HG02678 (cell line): Measurements from ENCODE around the gene WIZ.
"Not testable (repeated sequence)": the region's sequence is repeated elsewhere in the genome, so short reads cannot be mapped to it uniquely, and the experiment has no call there.

ENCODE experiments used
- ATAC-seq: cut with Tn5 transposase; IDR thresholded peaks from one replicate; pipeline ENCODE4 v1.9.1; 2021; ENCODE audit warnings: mild to moderate bottlenecking, moderate library complexity; ENCODE audit not compliant: unreplicated experiment

WIZ gene

DNA sequence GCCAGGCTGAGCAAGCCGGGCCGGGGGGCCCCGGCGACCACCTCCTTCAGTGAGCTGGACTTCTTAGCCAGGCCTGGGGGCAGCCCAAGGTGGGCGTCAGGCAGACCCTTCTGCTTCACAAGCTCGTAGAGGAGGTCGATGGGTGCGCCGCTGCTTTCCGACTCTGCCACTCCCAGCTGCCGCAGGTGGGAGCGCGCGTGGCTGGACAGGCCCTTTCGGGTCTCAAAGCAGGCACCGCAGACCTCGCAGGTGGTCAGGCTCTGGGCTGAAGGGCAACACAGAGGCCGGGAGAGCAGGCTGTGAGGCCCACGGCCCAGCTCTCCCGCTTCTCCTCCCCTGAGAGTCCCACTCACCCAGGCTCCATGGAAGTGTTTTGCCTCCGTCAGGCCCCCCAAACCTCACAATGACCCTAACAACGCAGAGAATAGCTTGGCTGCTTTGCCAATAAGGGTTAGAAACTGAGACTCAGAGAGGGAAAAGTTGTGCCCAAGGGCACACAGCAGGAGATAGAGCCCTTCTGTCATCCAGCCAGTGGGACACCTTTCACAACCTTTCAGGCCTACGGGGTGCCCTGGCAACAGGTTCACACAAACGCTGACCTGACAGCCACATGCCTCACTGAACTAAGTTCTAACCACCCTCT lies 19.8 kb downstream of the WIZ start:
- ATAC-seq, result no peak

DNA sequence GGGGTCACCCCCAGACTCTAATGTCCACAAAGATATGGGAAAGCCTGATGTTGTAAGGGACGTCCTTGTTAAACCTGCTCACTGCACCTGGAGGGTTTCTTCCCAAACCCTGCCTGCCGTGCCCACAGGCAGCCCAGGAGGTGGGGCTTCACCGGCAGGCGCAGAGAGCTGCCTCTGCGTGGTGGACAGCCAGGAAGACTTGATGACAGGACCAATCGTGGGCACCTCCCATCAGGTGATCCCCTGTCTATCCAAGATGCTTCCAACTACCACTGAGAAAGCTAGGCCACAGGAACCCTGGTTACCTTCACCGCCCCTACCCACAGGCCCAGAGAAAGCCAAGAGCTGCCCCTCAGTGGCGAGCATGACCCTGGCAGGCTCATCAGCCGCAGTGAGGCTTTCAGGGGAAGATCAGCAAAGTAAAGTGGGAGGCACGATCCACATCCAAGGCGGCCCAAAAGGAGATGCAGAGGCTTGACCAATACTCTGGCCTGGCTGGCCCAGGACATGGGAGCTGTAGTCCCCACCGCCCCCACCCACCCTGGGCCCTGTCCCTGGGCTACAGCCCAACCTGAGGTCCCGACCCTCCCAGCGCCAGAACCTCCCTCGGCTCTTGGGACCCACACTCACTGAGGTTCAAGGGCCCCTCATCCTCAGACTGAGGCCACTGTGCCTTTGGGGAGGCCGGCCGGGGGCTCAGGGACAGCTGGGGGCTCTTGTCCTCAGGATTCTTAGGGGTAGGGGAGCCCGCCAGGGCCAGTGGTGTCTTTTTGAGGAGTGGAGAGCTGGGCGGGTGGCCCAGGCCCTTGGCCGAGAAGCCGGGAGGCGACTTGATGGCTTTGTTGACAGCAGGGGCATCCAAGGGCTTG lies 20.6 kb downstream of the WIZ start:
- no peak for ATAC-seq

DNA sequence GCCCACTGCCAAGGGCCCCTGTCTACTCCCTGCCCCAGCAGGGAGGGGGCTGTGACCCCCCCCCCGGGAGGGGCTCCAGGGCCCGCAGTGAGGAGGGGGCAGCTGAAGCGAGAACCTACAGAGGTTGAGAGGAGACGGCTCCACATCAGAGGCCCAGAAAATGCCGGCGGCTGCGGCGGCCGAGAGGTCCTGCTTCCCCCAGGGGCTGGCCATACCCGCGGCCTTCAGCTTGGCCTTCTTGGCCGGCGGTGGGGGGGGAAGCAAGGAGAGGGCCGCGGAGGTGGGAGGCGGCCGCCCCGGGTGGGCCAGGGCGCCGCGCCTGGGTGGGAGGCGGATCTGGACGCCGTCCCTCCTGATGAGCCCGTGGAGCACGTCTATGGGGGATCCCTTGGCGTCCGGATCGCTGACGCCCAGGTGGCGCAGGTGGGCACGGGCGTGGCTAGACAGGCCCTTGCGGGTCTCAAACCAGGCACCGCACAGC lies 21.7 kb downstream of the WIZ start:
- ATAC-seq, result no peak

DNA sequence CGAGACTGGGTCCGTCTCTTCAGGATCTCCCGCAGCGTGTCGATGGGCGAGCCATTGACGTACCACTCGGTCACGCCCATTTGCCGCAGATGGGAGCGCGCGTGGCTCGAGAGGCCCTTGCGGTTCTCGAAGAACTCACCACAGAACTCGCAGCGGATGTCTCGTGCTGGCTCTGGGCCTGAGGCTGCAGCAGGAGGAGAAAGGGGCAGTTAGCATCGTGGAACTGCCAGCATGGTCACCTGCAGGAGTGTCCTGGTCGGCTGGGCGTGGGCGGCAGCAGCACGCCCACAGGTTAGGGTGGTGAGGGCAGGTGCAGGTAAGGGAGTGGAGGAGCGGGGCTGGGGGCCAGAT lies 22.4 kb downstream of the WIZ start:
- no peak for ATAC-seq

DNA sequence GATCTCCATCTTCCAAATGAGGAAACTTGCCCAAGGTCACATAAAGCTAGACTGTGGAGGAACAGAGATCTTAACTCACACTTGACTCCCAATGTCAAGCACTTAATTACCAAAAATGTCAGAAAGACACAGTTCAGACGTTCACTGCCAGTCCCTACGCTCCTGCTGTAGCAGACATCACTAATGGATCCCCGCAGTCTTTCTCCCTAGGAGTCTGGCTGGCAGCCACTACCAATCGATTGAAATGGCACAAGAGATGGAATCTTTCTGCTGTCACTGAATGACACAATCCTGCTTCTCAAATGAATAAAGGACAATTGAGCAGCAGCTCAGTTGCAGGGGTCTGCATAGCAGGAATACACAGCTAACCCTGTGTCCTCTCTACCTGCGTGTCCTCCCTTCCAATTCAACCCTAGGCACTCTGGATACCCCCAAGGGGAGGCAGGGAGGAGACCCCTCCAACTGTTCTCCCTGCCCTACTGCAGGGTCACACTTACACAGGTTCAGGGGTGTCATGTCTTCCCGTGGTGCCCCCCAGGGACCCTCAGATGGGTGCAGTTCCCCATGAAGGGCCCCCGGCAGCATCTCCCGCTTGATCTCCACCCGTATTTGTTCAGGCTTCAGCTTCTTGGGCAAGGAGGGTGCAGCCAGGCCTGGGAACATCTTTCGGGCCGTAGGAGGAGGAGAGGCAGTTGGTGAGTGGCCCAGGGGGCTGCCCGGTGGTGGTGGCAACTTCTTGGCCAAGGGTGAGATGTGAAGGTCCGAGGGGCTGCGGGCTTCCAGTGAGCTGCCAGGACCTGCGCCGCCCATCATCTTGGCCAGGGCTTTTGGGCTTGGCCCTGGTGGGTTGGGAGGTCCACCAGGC lies 23.0 kb downstream of the WIZ start:
- no peak for ATAC-seq

DNA sequence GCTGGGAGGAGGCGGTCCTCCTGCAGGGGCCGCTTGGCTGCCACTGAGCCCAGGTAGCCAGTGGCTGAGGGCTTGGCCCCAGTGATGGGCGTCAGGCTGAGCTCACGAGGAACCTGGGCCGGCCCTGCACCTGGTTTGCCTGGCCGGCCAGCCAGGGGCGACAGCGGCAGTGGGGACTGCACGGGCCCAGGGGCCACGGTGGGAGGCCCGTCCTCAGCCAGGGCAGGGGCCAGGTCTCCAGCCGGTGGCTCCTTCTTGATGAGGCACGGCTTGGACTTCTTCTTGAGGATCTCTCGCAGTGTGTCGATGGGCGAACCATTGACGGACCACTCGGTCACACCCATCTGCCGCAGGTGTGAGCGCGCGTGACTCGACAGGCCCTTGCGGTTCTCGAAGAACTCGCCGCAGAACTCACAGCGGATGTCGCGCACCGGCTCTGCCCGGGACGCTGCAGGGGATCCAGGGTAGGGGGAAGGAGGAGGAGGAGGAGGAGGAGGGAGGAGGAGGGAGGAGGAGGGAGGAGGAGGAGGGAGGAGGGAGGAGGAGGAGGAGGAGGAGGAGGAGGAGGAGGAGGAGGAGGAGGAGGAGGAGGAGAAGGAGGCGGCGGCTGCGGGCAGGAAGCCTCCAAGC lies 24.3 kb downstream of the WIZ start:
- ATAC-seq, result no peak

DNA sequence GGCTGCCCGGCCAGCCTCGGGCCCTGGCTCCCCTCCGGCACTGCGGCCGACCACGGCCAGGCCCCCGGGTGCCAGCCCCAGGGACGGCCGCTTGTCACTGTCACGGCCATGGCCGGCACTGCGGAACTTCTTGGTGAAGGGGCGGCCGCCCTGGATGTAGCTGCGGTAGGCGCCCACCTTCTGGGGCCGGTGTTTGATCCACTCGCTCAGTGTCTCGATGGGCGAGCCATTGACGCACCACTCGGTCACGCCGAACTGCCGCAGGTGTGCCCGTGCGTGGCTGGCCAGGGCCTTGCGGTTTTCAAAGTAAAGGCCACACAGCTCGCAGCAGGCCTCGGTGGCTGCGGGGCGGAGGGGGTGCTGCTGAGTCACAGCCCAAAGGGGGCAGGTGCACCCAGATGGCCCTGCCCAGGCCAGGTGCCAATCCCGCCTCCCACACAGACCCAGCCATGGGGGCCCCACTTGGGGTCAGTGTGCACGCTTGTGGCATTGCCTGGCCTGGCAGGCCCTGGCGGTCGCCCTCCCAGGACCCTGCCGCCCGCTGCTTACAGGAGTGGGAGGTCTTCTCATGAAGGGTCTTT lies 25.0 kb downstream of the WIZ start:
- no peak for ATAC-seq

DNA sequence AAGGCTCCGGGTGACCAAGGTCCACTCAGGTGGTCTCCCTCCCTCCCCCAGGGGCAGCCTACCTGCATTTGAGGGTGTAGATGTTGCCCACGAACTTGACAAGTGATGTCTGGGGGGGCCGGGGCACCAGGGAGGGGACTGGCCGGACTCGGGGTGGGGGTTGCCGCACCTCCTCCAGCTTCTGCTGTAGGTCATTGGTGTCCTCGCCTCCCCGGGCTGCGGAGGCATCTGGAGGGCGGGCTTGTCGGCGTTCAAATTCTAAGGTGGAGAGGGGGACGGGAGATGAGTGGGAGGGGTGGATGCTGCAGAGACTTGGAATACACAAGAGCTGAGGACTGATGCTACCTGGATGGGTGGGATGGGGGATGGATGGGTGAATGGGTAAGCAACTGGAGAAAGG lies 25.6 kb downstream of the WIZ start:
- ATAC-seq, result no peak

DNA sequence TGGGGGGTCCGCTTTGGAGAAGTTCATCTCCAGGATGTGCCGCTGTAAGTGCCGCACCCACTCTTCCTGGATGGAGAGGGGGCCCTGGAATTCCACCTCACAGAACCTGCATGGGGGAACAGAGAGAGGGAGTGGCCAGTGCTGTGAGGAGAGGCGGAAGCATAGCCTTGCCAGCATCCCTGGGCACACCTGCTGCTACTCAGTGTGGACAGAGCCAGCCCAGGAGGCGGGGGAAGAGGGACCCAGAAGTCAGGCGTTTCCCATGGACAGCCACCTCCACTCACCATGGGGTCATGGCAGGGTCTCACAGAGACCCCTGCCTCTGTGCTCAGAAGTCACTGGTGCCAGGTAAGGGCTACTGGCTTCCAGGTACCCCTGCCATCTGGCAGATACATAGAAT lies 26.6 kb downstream of the WIZ start:
- no peak for ATAC-seq

DNA sequence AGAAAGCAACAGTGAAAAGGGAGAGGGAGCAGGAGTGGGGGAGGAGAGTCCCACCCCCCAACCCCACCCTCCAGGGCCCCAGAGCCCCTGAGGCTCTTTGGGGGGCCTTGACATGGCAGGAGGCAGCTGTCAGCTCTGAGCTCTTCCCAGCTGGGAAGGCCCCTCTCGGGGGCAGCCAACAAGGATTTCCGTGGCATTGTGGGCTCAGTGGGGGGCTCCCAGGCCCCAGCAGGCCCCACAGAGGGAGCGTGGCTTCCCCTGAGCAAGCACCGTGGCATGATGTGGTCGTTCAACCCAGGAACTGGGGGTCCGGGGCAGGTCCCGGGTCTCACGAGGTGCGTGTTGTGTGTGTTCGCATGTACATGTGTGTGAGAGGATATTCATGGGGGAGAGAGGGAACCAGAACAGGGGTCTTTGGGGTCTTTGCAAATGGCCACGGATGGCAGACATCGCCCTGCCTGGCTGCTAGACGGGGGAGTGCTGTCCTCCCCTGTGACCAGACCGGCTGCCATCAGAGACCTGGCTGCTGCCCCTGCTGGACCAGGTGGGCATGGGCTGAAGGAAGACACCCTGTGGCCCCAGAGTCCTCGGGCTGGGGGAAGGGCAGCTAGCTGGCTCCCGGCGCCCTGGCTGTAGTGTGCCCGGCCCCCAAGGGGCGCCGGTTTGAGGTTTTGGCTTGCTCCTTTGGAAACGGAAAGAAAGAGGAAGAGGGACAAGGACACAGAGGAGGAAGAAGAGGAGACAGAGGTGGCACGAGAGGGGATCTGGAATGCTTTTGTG lies 27.3 kb downstream of the WIZ start:
- no peak for ATAC-seq

DNA sequence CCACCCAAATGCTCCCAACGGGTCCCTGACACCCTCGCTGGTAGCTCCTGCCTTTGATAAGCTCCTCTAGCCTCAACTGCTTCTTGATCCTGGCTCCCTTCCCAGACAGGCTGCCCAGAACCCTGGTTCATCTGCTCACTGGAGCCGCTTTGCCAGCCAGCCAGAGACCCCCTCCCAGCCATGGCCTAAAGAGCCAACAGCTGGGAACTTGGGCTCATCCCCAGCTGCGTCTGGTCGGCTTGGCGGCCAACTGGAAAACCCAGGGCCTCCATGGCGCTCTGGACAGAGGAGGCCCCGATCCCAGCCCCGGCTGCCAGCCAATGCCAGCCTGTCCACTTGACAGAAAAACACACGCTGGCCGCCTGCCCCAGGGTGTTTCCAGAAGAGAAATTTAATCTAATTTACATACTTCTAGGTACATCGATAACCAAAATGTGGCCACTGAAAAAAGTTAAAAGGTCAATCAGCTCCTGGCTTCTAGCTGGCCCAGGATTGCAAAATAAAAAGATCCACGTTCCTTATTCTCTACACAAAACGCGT lies 28.0 kb downstream of the WIZ start:
- no peak for ATAC-seq

DNA sequence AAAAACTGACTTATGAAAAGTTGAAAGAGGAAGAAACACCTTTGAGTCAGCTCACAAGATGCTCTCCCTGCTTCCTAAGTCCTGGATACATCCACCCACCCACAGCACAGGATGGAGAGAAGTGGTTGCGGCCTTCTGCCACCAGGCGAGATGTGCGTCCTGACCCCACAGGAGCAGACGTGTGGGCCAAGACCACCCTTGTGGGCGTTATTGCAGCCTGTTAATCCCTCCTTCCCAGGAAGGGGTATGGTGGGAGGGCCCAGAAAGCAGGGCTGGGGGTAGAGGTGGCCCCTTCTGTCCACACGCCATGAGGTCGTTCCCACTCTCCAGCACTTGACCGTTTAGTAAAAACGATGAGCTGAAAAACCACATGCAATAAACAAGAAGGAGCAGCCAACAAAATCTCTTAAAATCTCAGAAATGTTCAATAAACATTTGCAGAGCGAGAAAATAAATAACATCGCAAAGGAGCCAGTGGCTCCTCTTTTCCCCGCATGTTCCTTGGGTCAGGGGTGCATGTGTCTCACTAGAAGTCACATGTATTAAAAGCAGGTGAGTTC lies 28.5 kb downstream of the WIZ start:
- ATAC-seq, result no peak

DNA sequence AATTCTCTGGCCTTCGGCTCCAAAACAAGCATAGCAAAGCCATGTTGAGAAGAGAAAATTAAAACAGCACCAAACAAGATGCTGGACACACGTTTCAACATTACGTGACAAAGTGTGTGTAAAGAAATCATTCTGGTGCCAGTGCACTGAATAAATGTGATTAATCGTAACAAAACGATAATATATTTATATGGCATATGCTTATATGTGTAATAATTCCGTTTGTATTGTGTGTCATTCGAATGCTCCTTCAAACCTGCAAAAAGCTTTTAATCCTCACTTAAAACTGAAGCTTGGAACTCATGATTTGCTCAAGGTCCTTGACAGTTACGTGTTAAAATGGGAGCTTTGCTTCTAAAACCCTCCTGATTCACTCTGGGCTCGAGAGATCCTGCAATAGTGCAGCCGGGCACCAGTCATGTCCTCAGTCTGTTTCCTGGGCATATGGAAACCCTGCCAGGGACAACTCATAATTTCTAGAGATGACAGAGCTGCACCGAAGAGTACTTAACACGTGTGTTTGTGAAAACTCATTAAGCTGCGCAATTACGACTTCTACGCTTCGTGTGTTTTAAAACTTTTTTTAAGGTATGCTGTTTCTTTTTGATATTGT lies 30.2 kb downstream of the WIZ start:
- no peak for ATAC-seq

DNA sequence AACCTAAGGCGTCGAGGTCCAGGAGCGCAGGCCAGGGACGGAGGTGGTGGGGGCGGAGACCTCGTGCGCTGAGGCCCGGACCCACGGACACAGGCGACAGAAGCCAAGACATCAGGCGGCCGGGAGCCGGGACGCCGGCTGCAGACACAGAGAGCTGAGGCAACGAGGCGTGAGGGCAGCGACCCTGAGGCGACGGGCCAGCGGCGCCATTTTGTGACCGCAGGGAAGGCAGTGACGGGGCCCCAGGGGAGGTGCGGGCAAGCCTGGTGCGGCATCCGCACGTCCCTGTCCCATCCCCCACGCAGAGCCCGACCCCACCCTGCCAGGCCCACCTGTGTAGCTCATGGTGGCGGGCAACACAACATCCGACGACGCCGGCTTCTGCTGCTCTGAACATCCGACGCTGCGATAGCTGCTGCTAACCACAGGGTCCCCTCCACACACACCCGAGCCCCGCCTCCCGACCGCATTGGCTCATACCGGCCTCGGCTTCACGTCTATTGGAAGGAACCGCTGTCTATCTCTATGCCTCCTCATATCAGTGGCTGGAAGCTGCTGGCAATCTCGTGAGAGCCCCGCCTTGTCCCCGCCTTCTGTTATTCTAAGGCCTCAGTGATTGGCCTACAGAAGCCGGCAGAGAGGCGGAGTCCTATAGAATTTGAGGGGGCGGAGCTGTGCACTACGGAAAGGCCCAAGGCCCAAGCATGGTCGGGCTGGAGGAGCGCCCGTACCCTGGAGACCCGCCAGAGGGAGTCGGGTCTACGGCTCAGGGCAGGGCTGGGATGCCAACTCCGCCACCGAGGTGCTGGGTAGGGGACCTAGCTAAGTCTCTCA lies 31.0 kb downstream of the WIZ start, which contains the start of gene AKAP8L:
TSS of gene AKAP8L (minus strand) at position 410 of the 834 bp plus-strand sequence. CDS start at position 345, 65 bp downstream.
- ATAC-seq, result peak; percentile 97

DNA sequence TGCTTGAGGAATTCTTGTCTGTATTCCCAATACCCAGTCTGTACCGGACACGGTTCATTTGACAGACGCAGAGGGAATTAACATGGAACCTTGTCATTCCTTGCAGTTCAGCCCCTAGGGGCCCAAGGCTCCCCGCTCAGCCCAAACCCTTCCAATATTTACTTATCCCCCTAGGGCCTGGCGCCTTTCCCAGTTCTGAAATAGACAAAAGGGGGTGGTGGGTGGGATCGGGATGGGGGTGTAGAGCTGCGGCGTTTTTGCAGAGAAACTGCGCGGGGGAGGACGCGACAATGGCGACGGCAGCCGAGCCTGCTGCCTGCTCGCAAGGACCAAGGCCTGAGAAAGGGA lies 31.6 kb downstream of the WIZ start:
- no peak for ATAC-seq

DNA sequence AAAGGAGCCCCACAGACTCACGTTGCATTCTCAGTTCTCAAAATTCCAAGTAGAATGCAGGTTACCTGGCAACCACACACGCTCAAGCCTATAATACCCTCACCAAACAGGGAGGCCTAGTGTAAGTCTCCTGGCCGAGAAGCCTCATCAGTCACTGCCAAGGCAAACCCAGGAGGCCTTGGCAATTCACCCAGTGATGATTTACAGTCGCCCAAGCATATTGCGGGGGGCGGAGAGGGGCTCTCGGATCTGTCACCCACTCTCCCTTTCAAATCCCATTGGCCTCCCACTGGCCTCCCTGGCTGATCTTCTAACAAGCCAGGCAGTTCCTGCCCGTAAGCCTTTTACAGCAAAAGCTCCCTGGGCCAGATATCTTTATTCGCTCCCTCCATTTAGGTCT lies 32.1 kb downstream of the WIZ start:
- ATAC-seq, result no peak

DNA sequence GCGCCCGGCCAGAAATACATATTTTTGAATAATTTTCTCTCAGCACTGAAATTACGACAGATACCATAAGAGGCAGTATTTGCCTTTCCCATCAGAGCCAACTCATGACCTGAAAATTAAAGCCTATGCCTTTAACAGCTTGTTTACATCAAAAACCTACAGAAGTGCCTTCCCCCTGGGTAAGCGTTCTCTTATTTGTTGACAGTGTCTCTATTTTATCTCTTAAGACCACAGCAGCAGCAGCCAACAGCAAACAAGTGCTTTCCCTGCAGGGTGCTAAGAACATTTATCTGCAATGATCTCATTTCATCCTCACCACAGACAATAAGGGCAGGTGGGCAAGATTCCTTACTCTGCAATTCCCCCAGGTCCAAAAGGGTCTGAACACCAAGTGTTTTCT lies 36.9 kb downstream of the WIZ start:
- no peak for ATAC-seq

DNA sequence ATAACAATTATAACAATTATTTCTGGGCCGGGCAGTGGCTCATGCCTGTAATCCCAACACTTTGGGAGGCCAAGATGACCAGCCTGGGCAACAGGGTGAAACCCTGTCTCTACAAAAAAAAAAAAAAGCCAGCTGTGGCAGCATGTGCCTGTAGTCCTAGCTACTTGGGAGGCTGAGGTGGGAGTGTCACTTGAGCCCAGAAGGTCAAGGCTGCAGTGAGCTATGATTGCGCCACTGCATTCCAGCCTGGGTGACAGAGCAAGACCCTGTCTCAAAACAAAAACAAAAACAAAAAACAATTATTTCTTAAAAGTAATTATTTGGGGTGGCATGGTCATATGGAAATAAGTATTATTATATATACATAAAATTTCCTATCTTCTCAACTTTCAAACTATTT lies 38.4 kb downstream of the WIZ start:
- not testable (repeated sequence) for ATAC-seq
